Measurements from ENCODE around the gene RHOT2. TPM values are rescaled to one million over a fixed set of nuclear protein-coding genes. Genes with fewer than 3 reads are reported as not detected.

RHOT2 gene
- total RNA-seq, 4 donors from 2014 or later: 36.1 to 86.7 (median 58.7) TPM

GRCh38 chr16:702341-702740 is 34.4 kb downstream of the RHOT2 start:
- 82% methylated on average over 19 of the region's 19 CpGs for WGBS, 2 donors
- no peak overlapping the region for H3K4me3 ChIP-seq (ENCODE audit: low read depth, poor library complexity, severe bottlenecking)
- intact Hi-C loops (cut with DNase I; ENCODE audit: low total_unique reads): no loop called here
- no peak for DNase-seq (ENCODE audit: low spot score in 2 of 2)
- TF ChIP-seq CTCF (IDR thresholded peaks at IDR 0.05) (no peak), POLR2A (IDR thresholded peaks at IDR 0.05) (no peak)

- TF ChIP-seq POLR2A (IDR thresholded peaks at IDR 0.05) (no peak), CTCF (IDR thresholded peaks at IDR 0.05) (no peak)
- no peak overlapping the region for H3K4me3 ChIP-seq (ENCODE audit: low read depth, poor library complexity, severe bottlenecking)
- intact Hi-C loops (cut with DNase I; ENCODE audit: low total_unique reads): no loop called here
- 71 to 84% methylated on average over 9 to 12 of the region's 12 CpGs for WGBS, 2 donors
- no peak for DNase-seq (ENCODE audit: low spot score in 2 of 2)
Measured at GRCh38 chr16:703406-703805, 35.5 kb downstream of the RHOT2 start.

- DNase-seq (ENCODE audit: low spot score in 2 of 2): no peak
- no peak overlapping the region for H3K4me3 ChIP-seq (ENCODE audit: low read depth, poor library complexity, severe bottlenecking)
- 60 to 88% methylated on average over 6 to 7 of the region's 7 CpGs for WGBS, 2 donors
- intact Hi-C loops (cut with DNase I; ENCODE audit: low total_unique reads): no loop called here
- TF ChIP-seq POLR2A (IDR thresholded peaks at IDR 0.05) (no peak), CTCF (IDR thresholded peaks at IDR 0.05) (no peak)
Measured at GRCh38 chr16:704047-704446, 36.1 kb downstream of the RHOT2 start.

- no peak overlapping the region for H3K4me3 ChIP-seq (ENCODE audit: low read depth, poor library complexity, severe bottlenecking)
- intact Hi-C loops (cut with DNase I; ENCODE audit: low total_unique reads): no loop called here
- 7 to 11% methylated on average over 29 to 50 of the region's 50 CpGs for WGBS, 2 donors
- TF ChIP-seq CTCF (IDR thresholded peaks at IDR 0.05): no peak
- DNase-seq (ENCODE audit: low spot score in 2 of 2): no peak
Measured at GRCh38 chr16:704552-705380, 36.8 kb downstream of the RHOT2 start.

GRCh38 chr16:705431-706188 is 37.7 kb downstream of the RHOT2 start, which contains the start of gene FBXL16:
TSS of gene FBXL16 (minus strand) at chr16:705801. CDS start at chr16:697405, 8,396 bp downstream.
- DNase-seq (ENCODE audit: low spot score in 2 of 2): no peak
- H3K4me3 ChIP-seq (ENCODE audit: low read depth, poor library complexity, severe bottlenecking): no peak within 1 kb of the TSS
- TF ChIP-seq CTCF (IDR thresholded peaks at IDR 0.05): no peak
- TF ChIP-seq POLR2A (IDR thresholded peaks at IDR 0.05): no peak
- intact Hi-C loops (cut with DNase I; ENCODE audit: low total_unique reads): no loop called here
- 0 to 2% methylated on average over 7 to 22 of the region's 115 CpGs for WGBS, 2 donors

Measured in lower leg skin (tissue), 4 donors.